Panc1 (cell line): Measurements from ENCODE around the gene CNPY4. TPM values are rescaled to one million over a fixed set of nuclear protein-coding genes. Genes with fewer than 3 reads are reported as not detected.

Experiments
- ATAC-seq: fragments of 200-7000 bp; cut with Tn5 transposase; 2 replicates; pipeline ENCODE4 v1.9.1; 2020; ENCODE audit warnings: mild to moderate bottlenecking, moderate library complexity
- BruUV-seq: library from RNA; stranded (reverse); fragments of 400-500 nt; replicated peaks from 2 replicates; lab custom pipeline; 2021; lab: Mats Ljungman, UMichigan
- CTCF ChIA-PET: fragments of 300-600 bp; sonication (Branson Sonifier 250); formaldehyde crosslinking; loops from one replicate; lab custom pipeline; 2022; ENCODE audit warnings: antibody characterized with exemption; lab: Charles Lee
- POLR2A ChIA-PET: fragments of 300-600 bp; sonication (Branson Sonifier 250); formaldehyde crosslinking; loops from one replicate; lab custom pipeline; 2022; ENCODE audit warnings: antibody characterized with exemption; lab: Charles Lee
- DNase-seq: peaks from one replicate; pipeline ENCODE4 v3.0.0-alpha.2; 2010; ENCODE audit warnings: low read depth, low spot score
- H3K27ac ChIP-seq: 2 replicates; pipeline ENCODE4 v1.5.1; 2011; ENCODE audit warnings: mild to moderate bottlenecking, low read length, inconsistent platforms
- H3K27me3 ChIP-seq: fragments of 200-500 bp; sonication (Bioruptor generic); 2 replicates; pipeline ENCODE4 v1.6.0; 2014; ENCODE audit warnings: low read length, inconsistent platforms; ENCODE audit not compliant: control insufficient read depth, insufficient read depth
- H3K36me3 ChIP-seq: fragments of 200-500 bp; sonication (Bioruptor generic); 2 replicates; pipeline ENCODE4 v1.5.1; 2014; ENCODE audit warnings: inconsistent platforms, mild to moderate bottlenecking, low read length, moderate library complexity; ENCODE audit not compliant: control insufficient read depth, insufficient read depth
- H3K4me1 ChIP-seq: 2 replicates; pipeline ENCODE4 v1.5.1; 2011; ENCODE audit warnings: inconsistent platforms, mild to moderate bottlenecking, low read length, moderate library complexity; ENCODE audit not compliant: control insufficient read depth, insufficient read depth
- H3K4me3 ChIP-seq, 2 experiments: 2 replicates each; pipeline ENCODE4 v1.5.1; 2011 to 2012; ENCODE audit warnings: low read depth in 2 of 2, low read length in 2 of 2, mild to moderate bottlenecking in 2 of 2, inconsistent platforms in 1 of 2, moderate library complexity in 1 of 2
- H3K9me3 ChIP-seq: fragments of 200-500 bp; sonication (Bioruptor generic); 2 replicates; pipeline ENCODE4 v1.5.1; 2014; ENCODE audit warnings: low read depth, mild to moderate bottlenecking, inconsistent platforms, low read length, moderate library complexity; ENCODE audit not compliant: control insufficient read depth, insufficient read depth
- POLR2AphosphoS5 ChIP-seq: IDR thresholded peaks from 2 replicates; pipeline ENCODE4 v1.6.1; 2012; ENCODE audit warnings: mild to moderate bottlenecking, low read depth, low read length, moderate library complexity
- REST ChIP-seq, 2 experiments: IDR thresholded peaks; 2 replicates each; pipeline ENCODE4 v1.6.1; 2011 to 2012; ENCODE audit warnings: low read depth in 2 of 2, control low read depth in 1 of 2, low read length in 1 of 2, mild to moderate bottlenecking in 1 of 2, moderate library complexity in 1 of 2; ENCODE audit not compliant: insufficient read depth in 1 of 2
- SIN3A ChIP-seq: IDR thresholded peaks from 2 replicates; pipeline ENCODE4 v1.6.1; 2012; ENCODE audit warnings: low read depth, mild to moderate bottlenecking, low read length, moderate library complexity, borderline replicate concordance; ENCODE audit not compliant: insufficient read depth
- TCF7L2 ChIP-seq: IDR thresholded peaks from 2 replicates; pipeline ENCODE4 v1.6.1; 2011; ENCODE audit warnings: mild to moderate bottlenecking, low read depth, low read length, inconsistent platforms
- in situ Hi-C: cut with HindIII; loops from 2 replicates; pipeline ENCODE4 v1.10.0; 2016; ENCODE audit warnings: low sequenced_read_pairs, low pct_unique_long_range_greater_than_20kb
- intact Hi-C: fragments of 100-400 bp; cut with micrococcal nuclease; formaldehyde crosslinking; loops from one replicate; pipeline ENCODE4 v1.10.0; 2022; ENCODE audit not compliant: unreplicated experiment
- total RNA-seq: library from RNA; stranded (reverse); gene quantifications from one replicate; pipeline ENCODE4 v1.2.1, GENCODE V29; 2021; ENCODE audit not compliant: unreplicated experiment
- TF ChIP-seq, protein P1 (sequence below): fragments of 450-650 bp; IDR thresholded peaks from 2 replicates; pipeline ENCODE4 v1.5.1; 2017; ENCODE audit warnings: mild to moderate bottlenecking

Gene CNPY4
- total RNA-seq, 1 experiment from 2014 or later, result 12.6 TPM

GRCh38 chr7:100091411-100092181, 27.8 kb upstream of the CNPY4 start:
- no peaks in the 10 kb centered on the region for H3K27me3 ChIP-seq
- ATAC-seq (peak; percentile 18), DNase-seq (no peak)
- ChIA-PET CTCF (no interaction called here), POLR2A (interaction anchor here (0.6 kb wide), 1 partner anchor 690 kb away, joined by 3 read pairs; no protein-coding TSS in a partner anchor)
- H3K4me3 ChIP-seq, result no peak overlapping the region
- H3K9me3 ChIP-seq, result no peaks in the 10 kb centered on the region
- H3K36me3 ChIP-seq, result peaks cover 26% of the 10 kb centered on the region
- peak; percentile 68 for TF ChIP-seq POLR2AphosphoS5
- no peak for TF ChIP-seq SIN3A
- in situ Hi-C loops, result no loop called here
- intact Hi-C loops, result no loop called here
- peaks cover 27% of the 10 kb centered on the region for H3K4me1 ChIP-seq
- BruUV-seq, result no TSS peak
- no peak overlapping the region; the same call in 1 of the 2 replicates for H3K27ac ChIP-seq

GRCh38 chr7:100093054-100093453, 26.4 kb upstream of the CNPY4 start:
- peaks cover 37% of the 10 kb centered on the region for H3K36me3 ChIP-seq
- POLR2A ChIA-PET, result no interaction called here
- CTCF ChIA-PET, result no interaction called here

More at GRCh38 chr7:100093054-100093453, 26.4 kb upstream of the CNPY4 start:
- H3K9me3 ChIP-seq, result no peaks in the 10 kb centered on the region
- TF ChIP-seq SIN3A (no peak), REST (IDR thresholded peaks at IDR 0.05; ENCODE audit: insufficient read depth in 1 of 2, low read depth in 2 of 2, low read length in 1 of 2) (no peak), POLR2AphosphoS5 (peak; percentile 24; the same call in 1 of the 2 replicates), TCF7L2 (no peak)
- TF ChIP-seq, protein P1, sequence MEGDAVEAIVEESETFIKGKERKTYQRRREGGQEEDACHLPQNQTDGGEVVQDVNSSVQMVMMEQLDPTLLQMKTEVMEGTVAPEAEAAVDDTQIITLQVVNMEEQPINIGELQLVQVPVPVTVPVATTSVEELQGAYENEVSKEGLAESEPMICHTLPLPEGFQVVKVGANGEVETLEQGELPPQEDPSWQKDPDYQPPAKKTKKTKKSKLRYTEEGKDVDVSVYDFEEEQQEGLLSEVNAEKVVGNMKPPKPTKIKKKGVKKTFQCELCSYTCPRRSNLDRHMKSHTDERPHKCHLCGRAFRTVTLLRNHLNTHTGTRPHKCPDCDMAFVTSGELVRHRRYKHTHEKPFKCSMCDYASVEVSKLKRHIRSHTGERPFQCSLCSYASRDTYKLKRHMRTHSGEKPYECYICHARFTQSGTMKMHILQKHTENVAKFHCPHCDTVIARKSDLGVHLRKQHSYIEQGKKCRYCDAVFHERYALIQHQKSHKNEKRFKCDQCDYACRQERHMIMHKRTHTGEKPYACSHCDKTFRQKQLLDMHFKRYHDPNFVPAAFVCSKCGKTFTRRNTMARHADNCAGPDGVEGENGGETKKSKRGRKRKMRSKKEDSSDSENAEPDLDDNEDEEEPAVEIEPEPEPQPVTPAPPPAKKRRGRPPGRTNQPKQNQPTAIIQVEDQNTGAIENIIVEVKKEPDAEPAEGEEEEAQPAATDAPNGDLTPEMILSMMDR, result no peak
- DNase-seq (no peak), ATAC-seq (peak; percentile 7; the same call in 1 of the 2 replicates)
- intact Hi-C loops, result no loop called here
- in situ Hi-C loops, result no loop called here
- peaks cover 25% of the 10 kb centered on the region for H3K4me1 ChIP-seq
- H3K27me3 ChIP-seq, result no peaks in the 10 kb centered on the region
- TSS peak; percentile 57 for BruUV-seq
- no peak overlapping the region for H3K4me3 ChIP-seq
- H3K27ac ChIP-seq, result peak overlapping the region; percentile 52; the same call in 1 of the 2 replicates
